Stomach smooth muscle (tissue), 2 donors: ENCODE results near the gene CFAP210.

Source experiments
- H3K27ac ChIP-seq: one replicate; pipeline ENCODE4 v1.7.0; 2013; ENCODE audit warnings: mild to moderate bottlenecking, low read length, inconsistent platforms
- H3K27me3 ChIP-seq, 2 donors: one replicate each; pipeline ENCODE4 v1.7.0; 2013; ENCODE audit warnings: low read length in 2 of 2; ENCODE audit not compliant: insufficient read depth in 2 of 2, control insufficient read depth in 1 of 2
- H3K36me3 ChIP-seq, 2 donors: one replicate each; pipeline ENCODE4 v1.7.0; 2013; ENCODE audit warnings: low read length in 2 of 2; ENCODE audit not compliant: control insufficient read depth in 2 of 2, insufficient read depth in 2 of 2
- H3K4me1 ChIP-seq: one replicate; pipeline ENCODE4 v1.7.0; 2013; ENCODE audit warnings: low read length; ENCODE audit not compliant: control insufficient read depth, insufficient read depth
- H3K4me3 ChIP-seq, 2 donors: one replicate each; pipeline ENCODE4 v1.7.0; 2013; ENCODE audit warnings: low read length in 2 of 2
- H3K9ac ChIP-seq, 2 donors: one replicate each; pipeline ENCODE4 v1.7.0; 2013; ENCODE audit warnings: low read length in 2 of 2, mild to moderate bottlenecking in 1 of 2
- H3K9me3 ChIP-seq, 2 donors: one replicate each; pipeline ENCODE4 v1.7.0; 2013; ENCODE audit warnings: low read length in 2 of 2; ENCODE audit not compliant: control insufficient read depth in 2 of 2
- donor health status: healthy.
- donor health status: Pancreatic carcinoma.

Gene CFAP210

DNA sequence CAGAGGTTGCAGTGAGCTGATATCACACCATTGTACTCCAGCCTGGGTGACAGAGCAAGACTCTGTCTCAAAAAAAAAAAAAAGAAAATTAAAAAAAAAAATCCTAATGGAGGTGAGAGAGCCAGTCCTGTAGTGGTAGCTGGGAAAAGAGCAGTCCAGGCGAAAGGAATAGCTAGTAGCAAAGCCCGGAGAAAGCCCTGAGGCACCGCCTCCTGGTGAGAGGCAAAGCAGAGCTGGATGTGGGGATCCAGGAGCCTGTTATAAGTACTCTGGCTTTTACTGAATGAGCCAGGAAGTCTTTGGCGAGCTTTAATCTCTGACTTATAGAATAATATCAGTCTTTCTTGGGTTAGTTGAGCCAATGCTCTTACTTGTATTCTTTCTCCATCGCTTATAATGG, 32.9 kb upstream of the CFAP210 start:
- H3K36me3 ChIP-seq, result no peaks in the 10 kb centered on the region
- H3K27ac ChIP-seq, result no peak overlapping the region
- H3K9me3 ChIP-seq, result no peaks in the 10 kb centered on the region
- no peaks in the 10 kb centered on the region for H3K27me3 ChIP-seq
- no peak overlapping the region for H3K9ac ChIP-seq
- H3K4me1 ChIP-seq, result no peaks in the 10 kb centered on the region
- H3K4me3 ChIP-seq, result no peak overlapping the region

DNA sequence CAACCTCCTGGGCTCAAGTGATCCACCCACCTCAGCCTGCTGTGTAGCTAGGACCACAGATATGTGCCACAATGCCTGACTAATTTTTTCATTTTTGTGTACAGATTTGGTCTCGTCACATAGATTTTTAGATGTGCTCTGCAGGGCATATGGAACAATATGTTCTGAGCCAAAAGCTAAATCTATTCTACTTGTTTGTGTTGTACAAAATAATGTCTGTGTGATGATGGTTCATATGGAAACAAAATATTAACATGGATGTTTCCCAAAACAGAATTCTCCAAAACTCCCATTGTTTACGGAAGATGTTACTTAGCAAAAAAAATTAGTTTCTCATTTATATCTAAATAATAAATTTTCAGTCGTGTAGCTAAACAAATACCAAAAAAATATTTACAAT, 26.8 kb upstream of the CFAP210 start:
- H3K9ac ChIP-seq, result no peak overlapping the region
- no peaks in the 10 kb centered on the region for H3K9me3 ChIP-seq
- peaks cover 10% of the 10 kb centered on the region for H3K4me1 ChIP-seq
- no peak overlapping the region for H3K27ac ChIP-seq
- H3K4me3 ChIP-seq, result no peak overlapping the region
- H3K27me3 ChIP-seq, result no peaks in the 10 kb centered on the region
- H3K36me3 ChIP-seq, result no peaks in the 10 kb centered on the region

DNA sequence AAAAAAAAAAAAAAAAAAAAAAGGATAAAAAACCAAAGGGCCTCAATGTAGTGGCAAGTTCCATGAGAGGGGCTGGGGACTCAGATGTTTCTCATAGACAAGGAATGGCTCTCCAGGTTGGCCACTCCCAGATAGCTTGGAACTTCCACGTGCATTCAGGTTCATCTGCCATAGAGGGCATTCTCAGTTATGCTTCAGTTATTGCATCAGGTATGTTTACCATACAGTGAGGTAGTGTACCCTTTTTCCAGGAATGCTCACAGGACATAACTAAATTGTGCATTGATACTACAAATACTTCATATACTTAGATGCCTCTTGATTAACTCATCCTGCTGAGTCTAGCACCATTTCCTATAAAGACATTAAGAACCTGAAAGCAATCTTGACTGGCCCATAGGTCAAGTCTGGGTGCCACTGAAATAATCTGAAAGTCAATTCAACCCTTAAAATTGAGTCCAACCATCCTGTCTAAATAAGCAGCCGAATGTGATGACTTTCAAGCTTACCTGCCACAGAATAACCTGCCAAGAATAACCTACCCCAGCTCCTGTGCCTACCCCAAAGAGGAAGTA, 24.8 kb upstream of the CFAP210 start:
- Histone ChIP-seq H3K4me1 (peaks cover 22% of the 10 kb centered on the region), H3K36me3 (no peaks in the 10 kb centered on the region), H3K9ac (no peak overlapping the region), H3K27me3 (no peaks in the 10 kb centered on the region), H3K27ac (no peak overlapping the region), H3K4me3 (no peak overlapping the region), H3K9me3 (no peaks in the 10 kb centered on the region)

DNA sequence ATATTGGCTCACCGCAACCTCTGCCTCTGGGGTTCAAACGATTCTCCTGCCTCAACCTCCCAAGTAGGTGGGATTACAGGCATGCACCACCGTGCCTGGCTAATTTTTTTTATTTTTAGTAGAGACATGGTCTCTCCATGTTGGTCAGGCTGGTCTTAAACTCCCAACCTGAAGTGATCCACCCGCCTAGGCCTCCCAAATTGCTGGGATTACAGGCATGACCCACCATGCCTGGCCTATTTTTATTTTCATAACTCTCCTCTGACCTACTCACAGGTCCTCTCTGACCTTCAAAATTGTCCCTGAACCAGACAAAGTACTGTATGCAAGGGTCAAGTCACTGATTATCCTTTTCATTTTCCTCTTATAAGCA, 23.5 kb upstream of the CFAP210 start:
- Histone ChIP-seq H3K9me3 (no peaks in the 10 kb centered on the region), H3K27ac (no peak overlapping the region)

DNA sequence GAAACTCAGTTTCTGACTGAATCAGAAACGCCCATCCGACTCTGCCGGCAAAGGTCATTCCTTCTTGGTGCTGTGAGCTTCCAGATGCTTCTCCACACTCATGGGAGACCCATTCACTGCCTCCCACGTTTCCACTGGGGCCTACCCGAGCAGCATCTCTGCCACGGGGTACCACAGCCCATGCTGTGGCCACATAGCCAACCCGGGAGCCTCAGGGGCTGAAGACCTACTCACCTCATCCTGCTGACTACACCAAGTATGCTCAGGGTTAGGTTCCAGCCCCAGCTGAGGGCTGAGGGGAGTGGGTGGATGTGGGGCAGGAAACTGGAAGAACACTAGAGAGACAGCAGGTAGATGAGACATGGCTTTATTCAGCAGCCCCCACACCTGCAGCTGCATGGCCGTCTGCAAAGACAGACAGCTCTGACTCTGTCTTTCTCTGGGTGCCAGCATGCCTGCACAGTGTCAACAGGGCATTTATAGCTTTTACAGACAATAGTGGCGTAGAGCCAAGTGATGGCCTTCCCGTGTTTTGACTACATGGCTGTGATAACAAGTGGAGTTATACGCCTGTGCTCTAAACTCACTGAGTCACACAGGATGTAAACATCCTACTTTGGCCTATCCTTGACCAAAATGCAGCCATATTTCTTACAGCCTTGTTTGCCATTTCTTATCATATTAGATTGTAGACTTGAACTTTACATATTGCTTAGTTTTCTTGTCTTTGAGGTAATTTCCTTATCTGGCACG, 22.9 kb upstream of the CFAP210 start:
- no peaks in the 10 kb centered on the region for H3K36me3 ChIP-seq
- H3K9me3 ChIP-seq, result no peaks in the 10 kb centered on the region
- H3K27ac ChIP-seq, result no peak overlapping the region
- H3K4me3 ChIP-seq, result no peak overlapping the region
- peaks cover 22% of the 10 kb centered on the region for H3K4me1 ChIP-seq
- H3K27me3 ChIP-seq, result no peaks in the 10 kb centered on the region
- H3K9ac ChIP-seq, result no peak overlapping the region

More for the DNA sequence above, 23.5 kb upstream of the CFAP210 start:
- Histone ChIP-seq H3K4me3 (no peak overlapping the region), H3K36me3 (no peaks in the 10 kb centered on the region), H3K4me1 (peaks cover 22% of the 10 kb centered on the region), H3K27me3 (no peaks in the 10 kb centered on the region), H3K9ac (no peak overlapping the region)

DNA sequence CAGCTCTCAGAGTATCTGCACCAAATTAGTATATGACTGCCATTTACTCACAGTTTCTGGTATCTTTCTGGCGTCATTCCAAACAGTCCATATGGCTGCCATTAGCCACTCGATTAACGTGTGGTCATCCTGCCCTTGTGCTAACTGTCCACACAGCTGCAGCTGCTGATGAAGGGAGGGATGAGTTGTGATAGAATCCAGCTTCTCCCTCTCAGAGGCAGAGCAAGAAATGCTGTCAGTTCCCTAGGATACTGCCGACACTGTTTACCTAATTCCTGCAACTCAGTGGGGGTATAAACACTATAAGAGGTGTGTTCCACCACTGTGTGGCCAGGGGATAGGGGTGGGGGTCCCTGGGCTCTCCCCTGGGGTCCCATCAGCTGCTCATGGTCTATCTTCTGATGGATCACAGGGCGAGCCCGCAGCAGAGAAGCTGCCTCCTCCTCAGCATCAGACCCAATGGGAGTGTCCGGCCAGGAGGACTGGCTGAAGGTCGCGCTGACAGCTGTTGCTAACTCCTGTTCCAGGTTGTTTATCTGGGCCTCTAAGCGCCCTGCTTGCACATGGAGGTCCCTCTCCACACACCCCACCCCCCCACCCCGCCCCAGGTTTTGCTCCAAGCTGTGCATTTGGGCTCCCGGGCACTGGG, 22.2 kb upstream of the CFAP210 start:
- H3K27ac ChIP-seq, result peak overlapping the region; percentile 11

DNA sequence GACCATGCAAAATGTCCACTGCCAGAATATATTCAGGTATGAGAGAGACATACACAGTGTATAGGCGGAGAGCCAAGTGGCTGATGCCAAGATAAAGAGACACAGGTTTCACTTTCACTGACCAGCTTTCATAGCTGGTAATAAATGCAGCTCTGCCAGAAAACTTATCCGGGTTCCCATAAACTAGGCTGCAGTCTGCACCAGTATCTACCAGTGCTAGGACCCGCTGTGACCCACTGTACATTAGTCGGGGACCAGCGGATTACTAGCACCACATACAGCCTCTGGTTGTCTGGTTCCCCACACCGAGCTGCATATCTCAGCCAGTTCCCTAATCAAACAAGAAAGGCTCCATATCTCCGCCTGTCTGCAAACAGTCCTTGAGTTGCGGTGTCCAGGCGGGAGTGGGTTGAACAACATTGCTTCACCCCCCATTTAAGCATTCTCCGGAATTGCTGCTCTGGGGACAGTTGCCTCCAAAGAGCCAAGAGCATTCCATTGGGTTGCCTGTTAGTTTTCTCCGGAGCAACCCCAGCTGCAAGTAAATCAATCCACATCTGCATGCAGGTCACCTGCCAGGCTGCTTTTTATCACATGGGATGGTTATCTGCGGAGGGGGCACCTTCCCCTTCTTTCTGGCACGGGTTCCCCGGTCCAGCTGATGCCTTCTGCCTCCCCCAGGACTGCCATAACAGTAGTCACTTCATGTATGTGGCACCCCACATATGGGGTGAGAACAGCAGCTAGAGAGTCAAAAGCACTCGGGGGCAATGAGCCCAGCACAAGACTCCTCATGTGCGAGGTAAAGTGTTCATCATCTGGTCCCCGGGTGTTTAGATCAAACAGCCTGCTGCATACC, 21.4 kb upstream of the CFAP210 start:
- Histone ChIP-seq H3K36me3 (no peaks in the 10 kb centered on the region), H3K27ac (peak overlapping the region; percentile 11), H3K27me3 (no peaks in the 10 kb centered on the region), H3K4me3 (peak overlapping the region; percentile 31 to 75), H3K4me1 (peaks cover 22% of the 10 kb centered on the region), H3K9me3 (no peaks in the 10 kb centered on the region), H3K9ac (peak overlapping the region in 1 of 2 donors; percentile 58)

More for the DNA sequence above, 22.2 kb upstream of the CFAP210 start:
- Histone ChIP-seq H3K9me3 (no peaks in the 10 kb centered on the region), H3K4me3 (peak overlapping the region; percentile 31 to 75), H3K36me3 (no peaks in the 10 kb centered on the region), H3K9ac (no peak overlapping the region), H3K27me3 (no peaks in the 10 kb centered on the region), H3K4me1 (peaks cover 22% of the 10 kb centered on the region)

DNA sequence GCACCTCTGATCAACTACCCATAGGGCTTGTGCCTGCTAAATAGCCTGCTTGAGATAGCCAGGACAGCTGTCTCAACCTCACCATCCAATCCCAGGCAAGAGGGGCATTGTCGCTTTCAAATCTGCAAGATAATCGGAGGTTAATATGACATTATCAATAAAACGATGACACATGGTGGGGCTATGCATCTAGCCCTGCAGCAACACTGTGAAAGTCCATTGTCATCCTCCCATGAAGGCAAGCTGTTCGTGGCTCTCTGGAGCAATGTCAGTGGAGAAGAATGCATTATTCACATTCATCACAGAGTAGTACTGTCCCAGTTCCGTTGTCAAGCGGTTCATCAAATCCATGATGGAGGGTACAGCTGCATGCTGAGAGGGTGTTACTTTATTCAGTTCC, 20.5 kb upstream of the CFAP210 start:
- H3K4me3 ChIP-seq, result peak overlapping the region; percentile 31 to 75
- no peak overlapping the region for H3K9ac ChIP-seq
- H3K9me3 ChIP-seq, result no peaks in the 10 kb centered on the region
- H3K27ac ChIP-seq, result no peak overlapping the region
- H3K36me3 ChIP-seq, result peaks cover 0 to 4% of the 10 kb centered on the region in 2 donors
- no peaks in the 10 kb centered on the region for H3K27me3 ChIP-seq
- H3K4me1 ChIP-seq, result peaks cover 22% of the 10 kb centered on the region

DNA sequence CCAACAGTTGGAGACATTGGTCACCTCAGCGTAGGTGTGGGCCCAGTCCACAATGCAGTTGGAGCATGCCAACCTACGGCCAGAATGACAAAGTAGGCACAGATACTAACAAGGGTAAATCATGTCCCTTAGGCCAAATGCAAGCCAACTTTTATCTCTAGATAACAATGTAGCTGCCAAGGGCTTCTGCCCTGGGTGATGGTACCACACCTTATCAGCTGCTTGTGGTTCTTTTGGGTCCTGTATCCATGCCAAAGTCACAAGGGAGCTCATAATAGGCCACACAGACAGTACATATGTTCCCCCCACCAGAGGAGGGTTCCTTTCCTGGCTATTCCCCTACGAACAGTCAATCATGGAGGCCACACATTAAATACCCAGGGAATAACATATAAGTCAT, 19.1 kb upstream of the CFAP210 start:
- Histone ChIP-seq H3K9ac (no peak overlapping the region), H3K4me1 (peaks cover 22% of the 10 kb centered on the region), H3K27me3 (no peaks in the 10 kb centered on the region), H3K9me3 (no peaks in the 10 kb centered on the region), H3K36me3 (peaks cover 0 to 4% of the 10 kb centered on the region in 2 donors), H3K4me3 (no peak overlapping the region), H3K27ac (no peak overlapping the region)

DNA sequence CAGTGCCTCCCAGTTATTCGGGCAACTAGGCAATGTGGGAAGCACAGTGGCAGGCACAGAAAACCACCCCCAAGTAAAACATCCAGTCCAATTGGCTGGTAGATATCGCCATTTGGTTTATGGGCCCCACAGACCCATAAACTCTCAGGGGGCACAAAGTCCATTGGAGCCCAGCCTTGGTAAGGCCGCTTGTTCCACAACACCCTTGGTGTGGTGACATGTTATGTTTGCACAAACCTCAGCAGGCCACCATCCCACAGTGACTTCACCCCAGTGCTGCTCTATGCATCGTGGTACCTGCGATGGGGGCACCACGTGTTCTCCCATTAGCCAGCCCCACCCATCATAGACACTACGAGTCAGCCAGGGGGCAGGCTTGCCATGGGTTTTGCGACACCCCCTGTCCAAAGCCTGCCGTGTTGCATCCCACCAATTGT, 18.6 kb upstream of the CFAP210 start:
- Histone ChIP-seq H3K36me3 (peaks cover 0 to 4% of the 10 kb centered on the region in 2 donors), H3K4me1 (peaks cover 22% of the 10 kb centered on the region), H3K4me3 (no peak overlapping the region), H3K27ac (no peak overlapping the region), H3K27me3 (no peaks in the 10 kb centered on the region), H3K9ac (no peak overlapping the region), H3K9me3 (no peaks in the 10 kb centered on the region)
